PFSK-1 (cell line): Measurements from ENCODE around the gene GPR142.

Experiments used
- FOXP2 ChIP-seq: optimal IDR thresholded peaks from 2 replicates; pipeline ENCODE3; 2011; ENCODE audit warnings: borderline replicate concordance, control low read depth, inconsistent platforms; ENCODE audit not compliant: insufficient read depth; ENCODE audit errors: extremely low read length, extremely low read depth
- POLR2AphosphoS5 ChIP-seq: IDR thresholded peaks from 2 replicates; pipeline ENCODE4 v1.6.1; 2012; ENCODE audit warnings: low read depth, mild to moderate bottlenecking, control low read depth, low read length, moderate library complexity
- SIN3A ChIP-seq: IDR thresholded peaks from 2 replicates; pipeline ENCODE4 v1.6.1; 2012; ENCODE audit warnings: mild to moderate bottlenecking, low read length, moderate library complexity, borderline replicate concordance; ENCODE audit not compliant: insufficient read depth
- TAF1 ChIP-seq: IDR thresholded peaks from 2 replicates; pipeline ENCODE4 v1.6.1; 2012; ENCODE audit warnings: low read length, control low read depth, borderline replicate concordance; ENCODE audit not compliant: insufficient read depth
- TF ChIP-seq, protein P1 (sequence below), 2 experiments: IDR thresholded peaks; 2 replicates each; pipeline versions ENCODE4 v1.6.1 to v1.8.0; 2011 to 2012; ENCODE audit warnings: low read depth in 2 of 2, low read length in 2 of 2, control low read depth in 1 of 2, inconsistent platforms in 1 of 2, mild to moderate bottlenecking in 1 of 2, moderate library complexity in 1 of 2; ENCODE audit not compliant: insufficient read depth in 1 of 2

GPR142 gene

DNA sequence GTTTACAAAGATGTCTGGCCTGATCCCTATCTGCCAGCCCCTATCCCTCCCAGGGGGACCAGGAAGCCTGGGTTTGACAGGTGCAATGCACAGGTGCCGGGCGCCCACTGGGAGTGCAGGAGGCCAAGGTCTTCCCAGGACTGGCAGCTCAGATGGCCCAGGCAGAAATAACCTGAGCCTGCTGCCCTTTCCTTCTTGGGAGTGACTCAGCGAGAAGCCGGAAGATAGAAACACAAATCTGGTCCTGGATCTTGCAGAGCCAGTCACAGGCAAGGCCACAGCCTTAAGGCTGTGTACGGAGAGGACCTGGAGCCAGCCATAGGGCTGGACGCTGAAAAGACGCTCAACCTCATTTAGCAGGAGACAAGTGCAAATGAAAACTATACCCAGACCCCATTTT is 27.7 kb downstream of the GPR142 start:
- TF ChIP-seq, protein P1, sequence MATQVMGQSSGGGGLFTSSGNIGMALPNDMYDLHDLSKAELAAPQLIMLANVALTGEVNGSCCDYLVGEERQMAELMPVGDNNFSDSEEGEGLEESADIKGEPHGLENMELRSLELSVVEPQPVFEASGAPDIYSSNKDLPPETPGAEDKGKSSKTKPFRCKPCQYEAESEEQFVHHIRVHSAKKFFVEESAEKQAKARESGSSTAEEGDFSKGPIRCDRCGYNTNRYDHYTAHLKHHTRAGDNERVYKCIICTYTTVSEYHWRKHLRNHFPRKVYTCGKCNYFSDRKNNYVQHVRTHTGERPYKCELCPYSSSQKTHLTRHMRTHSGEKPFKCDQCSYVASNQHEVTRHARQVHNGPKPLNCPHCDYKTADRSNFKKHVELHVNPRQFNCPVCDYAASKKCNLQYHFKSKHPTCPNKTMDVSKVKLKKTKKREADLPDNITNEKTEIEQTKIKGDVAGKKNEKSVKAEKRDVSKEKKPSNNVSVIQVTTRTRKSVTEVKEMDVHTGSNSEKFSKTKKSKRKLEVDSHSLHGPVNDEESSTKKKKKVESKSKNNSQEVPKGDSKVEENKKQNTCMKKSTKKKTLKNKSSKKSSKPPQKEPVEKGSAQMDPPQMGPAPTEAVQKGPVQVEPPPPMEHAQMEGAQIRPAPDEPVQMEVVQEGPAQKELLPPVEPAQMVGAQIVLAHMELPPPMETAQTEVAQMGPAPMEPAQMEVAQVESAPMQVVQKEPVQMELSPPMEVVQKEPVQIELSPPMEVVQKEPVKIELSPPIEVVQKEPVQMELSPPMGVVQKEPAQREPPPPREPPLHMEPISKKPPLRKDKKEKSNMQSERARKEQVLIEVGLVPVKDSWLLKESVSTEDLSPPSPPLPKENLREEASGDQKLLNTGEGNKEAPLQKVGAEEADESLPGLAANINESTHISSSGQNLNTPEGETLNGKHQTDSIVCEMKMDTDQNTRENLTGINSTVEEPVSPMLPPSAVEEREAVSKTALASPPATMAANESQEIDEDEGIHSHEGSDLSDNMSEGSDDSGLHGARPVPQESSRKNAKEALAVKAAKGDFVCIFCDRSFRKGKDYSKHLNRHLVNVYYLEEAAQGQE (IDR thresholded peaks at IDR 0.05; ENCODE audit: insufficient read depth in 1 of 2, low read depth in 2 of 2, low read length in 2 of 2), result no peak
- TF ChIP-seq SIN3A (no peak), FOXP2 (no peak), TAF1 (no peak), POLR2AphosphoS5 (no peak)

DNA sequence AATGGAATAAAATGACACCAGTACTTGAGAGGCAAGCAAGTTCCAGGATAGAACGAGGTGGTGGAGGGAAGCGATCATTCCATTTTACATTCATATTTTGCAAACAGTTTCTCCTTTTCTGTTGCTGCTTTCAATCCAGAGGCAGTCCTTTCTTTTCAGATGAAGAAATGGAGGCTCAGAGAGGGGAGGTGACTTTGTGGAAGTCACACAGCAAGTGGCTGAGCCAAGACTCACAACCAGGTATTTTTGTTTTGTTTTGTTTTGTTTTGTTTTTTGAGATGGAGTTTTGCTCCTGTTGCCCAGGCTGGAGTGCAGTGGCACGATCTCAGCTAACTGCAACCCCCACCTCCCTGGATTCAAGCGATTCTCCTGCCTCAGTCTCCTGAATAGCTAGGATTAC is 29.3 kb downstream of the GPR142 start:
- no peak for TF ChIP-seq FOXP2
- no peak for TF ChIP-seq POLR2AphosphoS5
- no peak for TF ChIP-seq SIN3A
- TF ChIP-seq TAF1, result no peak
- TF ChIP-seq, protein P1 (IDR thresholded peaks at IDR 0.05; ENCODE audit: insufficient read depth in 1 of 2, low read depth in 2 of 2, low read length in 2 of 2), result no peak

DNA sequence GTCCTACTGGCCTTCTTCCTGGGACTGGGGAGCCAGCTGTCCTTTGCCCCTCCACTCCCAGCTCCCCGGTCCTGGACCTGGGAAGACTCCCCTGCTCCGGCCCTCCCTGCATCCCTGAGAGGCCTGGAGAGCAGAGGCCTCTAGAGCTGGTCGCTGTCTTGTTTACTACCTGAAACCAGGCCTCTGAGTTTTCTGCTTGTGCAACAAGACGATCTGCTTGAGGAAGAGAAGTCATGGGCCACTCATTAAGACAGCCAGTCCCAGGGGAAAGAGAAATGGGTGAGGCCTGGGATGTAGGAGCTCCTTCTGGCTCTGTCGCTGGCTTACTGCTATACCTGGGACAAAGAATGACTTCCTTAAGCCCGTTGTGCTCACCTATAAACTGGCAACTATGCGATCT is 34.7 kb downstream of the GPR142 start:
- TF ChIP-seq POLR2AphosphoS5 (no peak), TAF1 (no peak), FOXP2 (no peak), SIN3A (no peak)
- TF ChIP-seq, protein P1 (IDR thresholded peaks at IDR 0.05; ENCODE audit: insufficient read depth in 1 of 2, low read depth in 2 of 2, low read length in 2 of 2), result no peak

DNA sequence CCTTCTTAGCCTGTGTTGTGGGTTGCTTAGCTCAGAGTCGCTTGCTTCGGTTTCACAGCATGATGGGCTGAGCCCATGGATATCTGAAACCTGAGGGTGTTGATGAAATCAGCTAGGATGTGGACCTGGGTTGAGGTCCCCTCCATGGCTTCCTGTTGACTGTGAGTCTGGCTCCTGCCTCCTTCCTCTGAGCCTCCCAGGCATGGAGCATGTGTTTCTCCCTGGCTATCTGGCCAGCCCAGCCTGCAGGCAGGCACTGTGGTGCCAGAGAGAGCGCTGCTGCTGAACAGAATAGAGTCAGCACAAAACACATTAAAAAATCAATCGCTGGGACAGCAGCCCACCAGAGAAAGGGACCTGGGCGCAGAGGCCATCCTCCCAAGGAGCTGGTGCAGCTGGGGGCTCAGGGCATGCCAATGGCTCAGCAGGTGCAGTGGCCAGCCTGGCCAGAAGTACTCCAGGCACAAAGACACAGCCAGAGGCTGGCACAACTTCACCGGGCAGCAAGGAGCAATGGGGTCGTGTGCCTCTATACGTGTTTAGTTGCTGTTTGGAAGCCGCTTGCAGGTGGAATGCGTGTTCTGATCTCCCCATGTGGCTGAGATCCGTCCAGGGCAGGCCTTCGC is 36.3 kb downstream of the GPR142 start:
- TF ChIP-seq, protein P1 (IDR thresholded peaks at IDR 0.05; ENCODE audit: insufficient read depth in 1 of 2, low read depth in 2 of 2, low read length in 2 of 2), result no peak
- TF ChIP-seq TAF1 (no peak), POLR2AphosphoS5 (no peak), FOXP2 (no peak), SIN3A (no peak)
